A172 (cell line): Measurements from ENCODE around the gene ITGAX. TPM values are rescaled to one million over a fixed set of nuclear protein-coding genes. Genes with fewer than 3 reads are reported as not detected.
"Not testable (repeated sequence)": the region's sequence is repeated elsewhere in the genome, so short reads cannot be mapped to it uniquely, and the experiment has no call there.

Experiments
- DNase-seq: peaks from one replicate; pipeline ENCODE4 v3.0.0-alpha.2; 2015; ENCODE audit warnings: low spot score
- total RNA-seq: library from RNA; depleted of rRNA; stranded (reverse); fragments of >200 nt; shearing (Covaris generic); gene quantifications from 2 replicates; pipeline ENCODE4 v1.2.3, GENCODE V29; 2014; rRNA removed

ITGAX gene
- total RNA-seq, result 1.5 and 4.1 TPM in 2 replicates

DNA sequence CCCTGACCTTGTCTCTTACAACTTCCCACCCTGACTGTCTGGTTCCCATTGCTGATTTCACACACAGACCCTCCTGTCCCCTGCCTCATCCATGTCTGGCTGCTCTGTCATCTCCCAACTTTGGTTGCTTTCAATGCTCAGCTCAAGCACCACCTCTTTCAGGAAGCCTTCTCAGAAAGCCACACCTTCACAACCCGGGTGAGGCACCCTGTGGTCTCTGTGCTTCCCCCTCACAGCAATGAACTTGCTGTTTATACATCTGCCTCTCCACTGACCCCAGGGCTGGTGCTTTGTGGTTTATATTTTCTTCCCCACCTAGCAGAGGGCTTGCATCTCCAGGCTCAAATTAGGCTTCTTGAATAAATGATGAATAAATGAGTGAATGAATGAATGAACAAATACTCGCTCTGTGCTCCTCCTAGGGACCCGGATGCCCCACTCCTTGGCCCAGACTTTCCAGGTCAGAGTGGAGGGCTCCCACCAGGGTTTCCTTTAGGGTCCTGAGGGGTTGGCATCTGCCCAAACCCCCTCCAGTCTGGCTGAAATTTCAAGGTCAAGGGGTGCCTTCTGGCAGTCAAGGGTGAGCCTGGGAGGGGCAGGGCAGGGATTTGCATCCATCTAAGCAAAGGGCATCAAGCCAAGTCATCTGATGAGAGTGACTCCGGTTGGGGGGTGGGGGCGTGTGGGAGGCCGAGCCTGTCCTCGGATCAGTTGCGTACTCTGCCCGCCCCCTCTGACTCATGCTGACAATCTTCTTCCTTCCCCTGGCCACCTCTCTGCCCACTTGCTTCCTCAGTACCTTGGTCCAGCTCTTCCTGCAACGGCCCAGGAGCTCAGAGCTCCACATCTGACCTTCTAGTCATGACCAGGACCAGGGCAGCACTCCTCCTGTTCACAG lies at the start of gene ITGAX:
Gene ITGAX, plus strand, starts transcription at position 783 of the 898 bp plus-strand sequence. Its CDS starts 79 bp downstream, at position 862.
- peak; percentile 91 for DNase-seq

DNA sequence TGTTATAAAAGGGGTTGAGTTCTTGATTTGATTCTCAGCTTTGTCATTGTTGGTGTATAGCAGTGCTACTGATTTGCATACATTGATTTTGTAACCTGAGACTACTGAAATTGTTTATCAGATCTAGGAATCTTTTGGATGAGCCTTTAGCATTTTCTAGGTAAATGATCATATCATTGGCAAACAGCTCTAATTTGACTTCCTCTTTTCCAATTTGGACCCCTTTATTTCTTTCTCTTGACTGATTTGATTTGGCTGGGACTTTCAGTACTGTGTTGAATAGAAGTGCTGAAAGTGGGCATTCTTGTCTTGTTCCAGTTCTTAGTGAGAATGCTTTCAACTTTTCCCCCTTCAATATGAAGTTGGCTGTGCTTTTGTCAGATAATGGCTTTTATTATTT lies 49.8 kb upstream of the ITGAX start:
- DNase-seq, result no peak

DNA sequence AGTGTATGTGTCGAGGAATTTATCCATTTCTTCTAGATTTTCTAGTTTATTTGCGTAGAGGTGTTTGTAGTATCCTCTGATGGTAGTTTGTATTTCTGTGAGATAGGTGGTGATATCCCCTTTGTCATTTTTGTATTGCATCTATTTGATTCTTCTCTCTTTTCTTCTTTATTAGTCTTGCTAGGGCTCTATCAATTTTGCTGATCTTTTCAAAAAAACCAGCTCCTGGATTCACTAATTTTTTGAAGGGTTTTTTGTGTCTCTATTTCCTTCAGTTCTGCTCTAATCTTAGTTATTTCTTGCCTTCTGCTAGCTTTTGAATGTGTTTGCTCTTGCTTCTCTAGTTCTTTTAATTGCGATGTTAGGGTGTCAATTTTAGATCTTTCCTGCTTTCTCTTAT lies 46.6 kb upstream of the ITGAX start:
- DNase-seq, result not testable (repeated sequence)

DNA sequence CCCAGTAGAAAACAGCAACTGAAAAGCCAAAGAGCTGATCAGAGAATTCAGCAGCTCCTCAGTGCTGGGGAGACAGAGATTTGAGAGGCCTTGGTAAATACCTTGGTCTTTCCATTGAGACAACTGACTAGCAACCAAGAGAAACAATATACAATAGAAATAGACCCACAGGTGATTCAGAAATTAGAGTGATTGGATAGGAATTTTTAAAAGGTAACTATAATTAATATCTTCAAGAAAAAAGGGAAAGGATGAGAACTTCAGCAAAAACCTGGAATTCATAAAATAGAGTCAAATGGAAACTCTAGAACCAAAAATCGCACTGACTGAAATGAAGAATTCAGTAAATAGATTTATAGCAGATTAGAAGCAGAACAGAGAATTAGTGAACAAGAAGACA lies 32.5 kb upstream of the ITGAX start:
- DNase-seq, result no peak

DNA sequence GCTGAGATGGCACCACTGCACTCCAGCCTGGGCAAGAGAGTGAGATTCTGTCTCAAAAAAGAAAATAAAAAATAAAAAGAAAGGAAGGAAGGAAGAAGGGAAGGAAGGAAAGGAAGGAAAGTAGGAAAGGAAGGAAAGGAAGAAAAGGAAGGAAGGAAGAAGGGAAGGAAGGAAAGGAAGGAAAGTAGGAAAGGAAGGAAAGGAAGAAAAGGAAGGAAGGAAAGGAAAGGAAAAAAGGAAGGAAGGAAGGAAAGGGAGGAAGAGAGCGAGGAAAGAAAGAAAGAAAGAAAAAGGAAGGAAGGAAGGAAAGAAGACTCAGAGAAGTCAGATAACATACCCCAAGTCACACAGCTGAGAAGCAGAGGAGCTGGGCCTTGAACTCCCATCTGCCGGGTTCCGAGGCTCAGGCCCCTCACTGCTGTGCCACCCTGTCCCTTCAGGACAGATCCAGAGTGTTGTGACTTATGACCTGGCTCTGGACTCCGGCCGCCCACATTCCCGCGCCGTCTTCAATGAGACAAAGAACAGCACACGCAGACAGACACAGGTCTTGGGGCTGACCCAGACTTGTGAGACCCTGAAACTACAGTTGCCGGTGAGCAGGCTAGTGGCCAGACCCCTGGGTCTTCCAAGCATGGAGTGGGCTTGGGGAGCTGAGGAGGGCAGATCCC lies 30.9 kb upstream of the ITGAX start:
- no peak for DNase-seq

DNA sequence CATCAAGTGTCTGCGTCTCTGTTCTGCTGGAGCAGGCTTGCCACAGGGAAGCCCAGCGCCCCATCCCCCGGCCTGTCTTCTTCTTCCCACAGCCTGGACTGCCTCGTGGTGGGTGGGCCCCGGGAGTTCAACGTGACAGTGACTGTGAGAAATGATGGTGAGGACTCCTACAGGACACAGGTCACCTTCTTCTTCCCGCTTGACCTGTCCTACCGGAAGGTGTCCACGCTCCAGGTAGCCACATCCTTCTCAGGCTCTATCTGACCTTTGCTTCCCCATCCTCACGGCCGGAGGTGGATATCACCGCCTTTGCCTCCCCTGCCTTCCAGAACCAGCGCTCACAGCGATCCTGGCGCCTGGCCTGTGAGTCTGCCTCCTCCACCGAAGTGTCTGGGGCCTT lies 29.8 kb upstream of the ITGAX start:
- no peak for DNase-seq

DNA sequence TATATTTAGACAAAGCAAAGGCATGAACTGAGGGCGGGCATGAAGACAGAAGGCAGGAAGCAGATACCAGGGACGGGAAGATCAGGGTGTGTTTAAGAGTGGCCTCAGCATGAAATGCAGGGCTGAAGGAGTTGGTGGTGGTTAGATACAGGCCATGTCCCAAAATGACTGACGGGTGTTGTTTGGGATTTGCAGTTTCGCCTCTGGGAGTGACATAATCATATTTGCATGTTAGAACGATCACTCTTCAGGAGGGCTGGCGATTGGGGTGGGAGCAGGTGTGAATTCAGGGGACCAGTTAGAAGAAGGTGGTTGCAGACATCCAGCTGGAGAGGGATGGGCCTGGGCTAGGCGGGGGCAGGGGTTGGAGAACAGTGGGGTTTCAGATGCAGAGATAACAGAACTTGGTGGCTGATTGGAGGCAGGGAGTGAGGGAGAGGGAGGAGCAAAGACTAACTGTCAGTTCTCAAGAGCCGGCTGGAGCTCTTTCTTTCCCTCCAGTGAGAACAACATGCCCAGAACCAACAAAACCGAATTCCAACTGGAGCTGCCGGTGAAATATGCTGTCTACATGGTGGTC lies 27.2 kb upstream of the ITGAX start:
- DNase-seq, result no peak

DNA sequence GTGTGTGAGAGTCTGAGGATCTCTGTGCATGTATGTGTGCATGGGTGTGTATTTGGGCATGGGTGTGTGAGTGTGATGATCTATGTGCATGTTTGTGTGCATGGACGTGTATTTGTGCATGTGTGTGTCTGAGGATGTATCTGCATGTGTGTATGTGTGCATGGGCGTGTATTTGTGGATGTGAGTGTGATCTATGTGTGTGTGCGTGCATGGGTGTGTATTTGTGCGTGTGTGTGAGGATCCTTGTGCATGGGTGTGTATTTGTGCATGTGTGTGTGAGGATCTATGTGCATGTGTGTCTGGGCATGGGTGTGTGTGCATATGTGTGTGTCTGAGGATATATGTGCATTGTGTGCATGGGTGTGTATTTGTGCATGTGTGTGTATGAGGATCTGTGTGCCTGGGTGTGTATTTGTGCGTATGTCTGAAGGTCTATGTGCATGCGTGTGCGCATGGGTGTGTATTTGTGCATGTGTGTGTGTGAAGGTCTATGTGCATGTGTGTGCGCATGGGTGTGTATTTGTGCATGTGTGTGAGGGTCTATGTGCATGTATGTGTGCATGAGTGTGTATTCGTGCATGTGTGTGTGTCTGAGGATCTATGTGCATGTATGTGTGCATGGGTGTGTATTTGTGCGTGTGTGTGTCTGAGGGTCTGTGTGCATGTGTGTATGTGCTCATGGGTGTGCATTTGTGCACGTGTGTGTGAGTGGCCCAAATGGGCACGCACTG lies 26.5 kb upstream of the ITGAX start:
- no peak for DNase-seq

DNA sequence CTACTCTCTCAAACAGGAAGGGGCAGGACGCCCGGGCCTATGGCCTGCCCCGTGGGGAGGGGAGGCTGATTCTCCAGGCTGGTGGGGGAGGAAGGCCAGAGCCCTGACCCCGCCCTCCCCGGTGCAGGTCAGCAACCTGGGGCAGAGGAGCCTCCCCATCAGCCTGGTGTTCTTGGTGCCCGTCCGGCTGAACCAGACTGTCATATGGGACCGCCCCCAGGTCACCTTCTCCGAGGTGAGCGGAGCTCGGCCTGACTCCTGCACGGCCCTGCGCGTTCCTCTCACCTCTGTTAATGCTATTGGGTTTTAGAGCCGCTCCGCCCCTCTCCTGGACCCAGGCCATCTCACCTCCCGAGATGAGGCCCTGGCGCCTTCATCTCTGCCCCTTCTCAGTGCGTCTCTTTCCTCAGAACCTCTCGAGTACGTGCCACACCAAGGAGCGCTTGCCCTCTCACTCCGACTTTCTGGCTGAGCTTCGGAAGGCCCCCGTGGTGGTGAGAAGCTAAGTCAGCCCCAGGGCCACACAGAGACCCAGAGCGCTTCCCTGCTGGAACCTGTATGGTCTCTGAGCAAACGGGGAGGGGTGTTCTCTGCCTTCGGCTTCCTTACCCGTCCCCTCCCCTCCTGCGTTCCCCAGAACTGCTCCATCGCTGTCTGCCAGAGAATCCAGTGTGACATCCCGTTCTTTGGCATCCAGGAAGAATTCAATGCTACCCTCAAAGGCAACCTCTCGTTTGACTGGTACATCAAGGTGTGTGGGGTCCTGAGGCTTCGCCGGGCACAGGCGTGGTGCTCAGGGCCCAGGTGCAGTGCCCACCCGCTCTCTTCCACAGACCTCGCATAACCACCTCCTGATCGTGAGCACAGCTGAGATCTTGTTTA lies 25.1 kb upstream of the ITGAX start:
- no peak for DNase-seq

DNA sequence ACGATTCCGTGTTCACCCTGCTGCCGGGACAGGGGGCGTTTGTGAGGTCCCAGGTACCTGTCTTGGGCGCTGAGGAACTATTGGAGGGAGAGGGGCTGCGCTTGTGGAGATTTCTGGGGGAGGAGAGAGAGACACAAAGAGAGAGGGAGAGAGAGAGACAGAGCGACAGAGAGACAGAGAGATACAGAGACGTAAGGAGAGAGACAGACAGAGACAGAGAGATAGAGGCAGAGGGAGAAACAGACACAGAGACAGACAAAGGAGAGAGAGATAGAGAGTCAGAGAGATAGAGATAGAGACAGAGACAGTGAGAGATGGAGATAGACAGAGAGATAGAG lies 24.5 kb upstream of the ITGAX start:
- no peak for DNase-seq

DNA sequence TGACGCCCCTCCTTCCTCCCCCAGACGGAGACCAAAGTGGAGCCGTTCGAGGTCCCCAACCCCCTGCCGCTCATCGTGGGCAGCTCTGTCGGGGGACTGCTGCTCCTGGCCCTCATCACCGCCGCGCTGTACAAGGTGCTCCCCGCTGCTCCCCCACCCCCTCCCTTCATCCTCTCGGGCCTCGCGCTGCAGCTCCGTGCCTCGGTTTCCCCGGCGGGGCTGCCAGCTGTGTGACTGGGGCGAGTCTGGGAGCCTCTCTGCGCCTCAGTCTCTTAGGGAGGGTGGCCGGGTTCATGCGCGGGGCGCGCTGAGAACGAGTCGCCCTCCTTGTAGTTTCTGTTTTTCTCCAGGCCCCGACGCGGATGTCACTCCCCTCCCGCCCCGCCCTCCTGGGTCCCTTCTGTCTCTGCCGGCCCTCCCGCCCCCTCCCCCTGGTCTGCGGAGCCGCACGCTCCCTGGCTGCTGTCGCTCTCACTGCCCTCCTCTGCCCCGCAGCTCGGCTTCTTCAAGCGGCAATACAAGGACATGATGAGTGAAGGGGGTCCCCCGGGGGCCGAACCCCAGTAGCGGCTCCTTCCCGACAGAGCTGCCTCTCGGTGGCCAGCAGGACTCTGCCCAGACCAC lies 23.7 kb upstream of the ITGAX start:
- no peak for DNase-seq

DNA sequence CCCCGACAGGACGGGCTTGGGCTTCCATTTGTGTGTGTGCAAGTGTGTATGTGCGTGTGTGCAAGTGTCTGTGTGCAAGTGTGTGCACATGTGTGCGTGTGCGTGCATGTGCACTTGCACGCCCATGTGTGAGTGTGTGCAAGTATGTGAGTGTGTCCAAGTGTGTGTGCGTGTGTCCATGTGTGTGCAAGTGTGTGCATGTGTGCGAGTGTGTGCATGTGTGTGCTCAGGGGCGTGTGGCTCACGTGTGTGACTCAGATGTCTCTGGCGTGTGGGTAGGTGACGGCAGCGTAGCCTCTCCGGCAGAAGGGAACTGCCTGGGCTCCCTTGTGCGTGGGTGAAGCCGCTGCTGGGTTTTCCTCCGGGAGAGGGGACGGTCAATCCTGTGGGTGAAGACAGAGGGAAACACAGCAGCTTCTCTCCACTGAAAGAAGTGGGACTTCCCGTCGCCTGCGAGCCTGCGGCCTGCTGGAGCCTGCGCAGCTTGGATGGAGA lies 23.1 kb upstream of the ITGAX start:
- no peak for DNase-seq

DNA sequence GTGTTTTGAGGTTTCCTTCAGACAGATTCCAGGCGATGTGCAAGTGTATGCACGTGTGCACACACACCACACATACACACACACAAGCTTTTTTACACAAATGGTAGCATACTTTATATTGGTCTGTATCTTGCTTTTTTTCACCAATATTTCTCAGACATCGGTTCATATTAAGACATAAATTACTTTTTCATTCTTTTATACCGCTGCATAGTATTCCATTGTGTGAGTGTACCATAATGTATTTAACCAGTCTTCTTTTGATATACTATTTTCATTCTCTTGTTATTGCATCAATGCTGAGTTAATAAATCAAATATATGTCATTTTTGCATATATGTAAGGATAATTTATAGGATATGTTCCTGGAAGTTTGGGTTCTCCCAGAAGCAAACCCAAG lies 22.4 kb upstream of the ITGAX start:
- DNase-seq, result no peak

DNA sequence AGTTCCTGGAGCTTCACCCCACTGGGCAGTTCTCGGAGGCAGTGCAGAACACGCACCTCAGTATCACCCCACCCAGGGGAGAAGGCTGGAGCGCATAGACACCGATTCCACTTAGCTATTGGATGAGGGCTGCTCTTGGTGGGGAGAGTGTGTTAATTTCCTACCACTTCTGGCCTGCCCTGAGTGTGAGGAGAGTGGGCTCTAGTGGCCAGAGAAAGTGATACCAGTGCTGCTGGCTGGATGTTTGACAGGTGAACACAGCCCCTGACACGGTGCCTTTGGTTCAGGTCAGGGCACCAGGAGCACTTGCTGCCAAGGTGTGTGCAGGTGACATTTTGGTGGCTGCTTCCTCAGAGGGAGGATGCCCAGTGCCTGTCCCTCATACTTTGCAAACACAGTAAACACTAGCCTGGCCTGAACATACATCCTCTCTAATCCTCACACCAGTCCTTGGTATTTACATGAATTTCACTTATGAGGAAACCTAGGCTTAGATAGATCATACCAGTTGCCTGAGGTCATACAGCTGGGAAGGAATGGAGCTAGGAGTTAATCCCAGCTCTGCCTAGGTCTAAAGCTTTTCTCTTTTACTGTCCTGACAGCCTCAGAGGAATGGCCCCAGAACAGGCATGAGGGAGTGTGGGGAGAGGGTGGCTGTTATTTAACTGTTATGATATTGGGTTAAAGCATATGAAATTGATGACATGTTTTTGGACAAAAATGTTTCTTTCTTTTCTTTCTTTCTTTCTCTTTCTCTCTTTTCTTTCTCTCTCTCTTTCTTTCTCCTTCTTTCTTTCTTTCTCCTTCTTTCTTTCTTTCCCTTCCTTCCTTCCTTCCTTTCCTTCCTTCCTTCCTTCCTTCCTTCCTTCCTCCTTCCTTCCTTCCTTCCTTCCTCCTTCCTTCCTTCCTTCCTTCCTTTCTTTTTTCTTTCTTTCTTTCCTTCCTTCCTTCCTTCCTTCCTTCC lies 21.0 kb upstream of the ITGAX start:
- DNase-seq, result peak; percentile 49

DNA sequence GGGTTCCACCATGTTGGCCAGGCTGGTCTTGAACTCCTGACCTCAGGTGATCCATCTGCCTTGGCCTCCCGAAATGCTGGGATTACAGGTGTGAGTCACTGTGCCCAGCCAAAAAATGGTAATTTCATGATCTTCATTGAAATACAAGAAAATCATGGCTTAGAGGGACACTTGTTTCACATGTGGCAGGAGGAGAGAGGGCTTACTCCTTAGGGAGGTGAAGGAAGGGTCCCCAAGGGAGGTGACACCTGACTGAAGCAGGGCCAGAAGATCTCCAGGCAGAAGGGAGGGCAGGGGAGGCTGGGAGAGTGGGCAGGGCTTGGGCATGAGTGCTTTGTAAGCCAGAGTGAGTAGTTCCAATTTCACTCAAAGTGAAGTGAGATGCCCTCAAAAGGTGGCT lies 20.0 kb upstream of the ITGAX start:
- no peak for DNase-seq

DNA sequence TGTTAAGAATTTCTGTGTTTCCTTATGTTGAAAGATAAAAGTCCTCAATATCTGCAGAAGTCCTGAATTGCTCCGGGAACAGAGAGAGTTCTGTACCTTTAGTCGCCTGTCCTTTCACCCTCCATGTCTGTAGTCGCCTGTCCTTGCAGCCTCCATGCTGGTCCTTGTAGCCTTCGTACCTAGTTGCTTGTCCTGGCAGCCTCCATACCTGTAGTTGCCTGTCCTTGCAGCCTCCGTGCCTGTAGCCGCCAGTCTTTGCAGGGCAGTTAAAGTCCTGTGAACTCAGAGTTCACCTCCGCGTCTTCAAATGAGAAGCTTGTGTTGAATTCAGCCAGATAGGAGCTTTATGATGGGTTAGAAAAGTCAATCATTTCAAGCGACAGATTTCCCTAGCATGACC lies 19.5 kb upstream of the ITGAX start:
- no peak for DNase-seq

DNA sequence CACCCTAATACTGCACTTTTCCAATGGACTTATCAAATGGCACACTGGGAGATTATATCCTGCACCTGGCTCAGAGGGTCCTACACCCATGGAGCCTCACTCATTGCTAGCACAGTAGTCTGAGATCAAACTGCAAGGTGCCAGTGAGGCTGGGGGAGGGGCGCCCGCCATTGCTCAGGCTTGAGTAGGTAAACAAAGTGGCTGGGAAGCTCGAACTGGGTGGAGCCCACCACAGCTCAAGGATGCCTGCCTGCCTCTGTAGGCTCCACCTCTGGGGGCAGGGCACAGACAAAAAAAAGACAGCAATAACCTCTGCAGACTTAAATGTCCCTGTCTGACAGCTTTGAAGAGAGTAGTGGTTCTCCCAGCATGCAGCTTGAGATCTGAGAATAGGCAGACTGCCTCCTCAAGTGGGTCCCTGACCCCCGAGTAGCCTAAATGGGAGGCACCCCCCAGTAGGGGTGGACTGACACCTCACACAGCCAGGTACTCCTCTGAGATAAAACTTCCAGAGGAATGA lies 16.8 kb upstream of the ITGAX start:
- not testable (repeated sequence) for DNase-seq

DNA sequence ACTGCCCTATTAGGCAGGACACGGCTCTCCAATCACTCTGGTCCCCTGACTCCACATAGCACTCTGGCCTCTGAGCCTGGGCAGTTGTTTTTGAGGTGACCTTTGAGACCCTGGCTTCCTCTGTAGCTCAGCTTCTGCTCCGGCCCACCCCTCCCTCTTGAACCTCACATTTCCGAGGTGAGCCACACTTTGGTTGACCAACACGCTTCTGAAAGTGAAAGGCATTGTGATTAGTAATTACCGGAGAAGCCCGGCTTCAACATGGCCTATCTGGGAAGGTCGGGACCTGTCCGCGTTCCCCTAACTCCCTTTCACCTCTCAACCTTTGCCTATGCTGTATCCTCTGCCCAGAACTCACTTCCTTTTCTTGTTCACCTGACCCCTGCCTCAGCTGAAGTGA lies 10.3 kb upstream of the ITGAX start:
- no peak for DNase-seq

DNA sequence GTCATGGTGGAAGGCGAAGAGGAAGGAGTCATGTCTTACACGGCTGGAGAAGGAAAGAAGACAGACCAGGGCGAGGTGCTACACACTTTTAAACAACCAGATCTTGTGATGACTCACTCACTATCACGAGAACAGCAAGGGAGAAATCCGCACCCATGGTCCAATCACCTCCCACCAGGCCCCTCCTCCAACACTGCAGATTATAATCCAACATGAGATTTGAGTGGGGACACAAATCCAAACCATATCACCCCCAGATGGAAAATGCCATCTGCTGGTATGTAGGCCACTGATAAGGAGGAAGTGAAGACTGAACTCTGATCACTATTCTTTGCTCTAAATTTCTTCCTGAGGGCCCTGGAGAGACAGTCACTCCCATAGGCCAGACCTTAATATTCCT lies 7.5 kb upstream of the ITGAX start:
- no peak for DNase-seq
